NCI-H69 (cell line): ENCODE data around the gene RPTOR.
"Not testable (repeated sequence)": the region's sequence is repeated elsewhere in the genome, so short reads cannot be mapped to it uniquely, and the experiment has no call there.

Source experiments
- DNase-seq: peaks from one replicate; lab custom pipeline; 2025; lab: John Stamatoyannopoulos, UW

The RPTOR gene

DNA sequence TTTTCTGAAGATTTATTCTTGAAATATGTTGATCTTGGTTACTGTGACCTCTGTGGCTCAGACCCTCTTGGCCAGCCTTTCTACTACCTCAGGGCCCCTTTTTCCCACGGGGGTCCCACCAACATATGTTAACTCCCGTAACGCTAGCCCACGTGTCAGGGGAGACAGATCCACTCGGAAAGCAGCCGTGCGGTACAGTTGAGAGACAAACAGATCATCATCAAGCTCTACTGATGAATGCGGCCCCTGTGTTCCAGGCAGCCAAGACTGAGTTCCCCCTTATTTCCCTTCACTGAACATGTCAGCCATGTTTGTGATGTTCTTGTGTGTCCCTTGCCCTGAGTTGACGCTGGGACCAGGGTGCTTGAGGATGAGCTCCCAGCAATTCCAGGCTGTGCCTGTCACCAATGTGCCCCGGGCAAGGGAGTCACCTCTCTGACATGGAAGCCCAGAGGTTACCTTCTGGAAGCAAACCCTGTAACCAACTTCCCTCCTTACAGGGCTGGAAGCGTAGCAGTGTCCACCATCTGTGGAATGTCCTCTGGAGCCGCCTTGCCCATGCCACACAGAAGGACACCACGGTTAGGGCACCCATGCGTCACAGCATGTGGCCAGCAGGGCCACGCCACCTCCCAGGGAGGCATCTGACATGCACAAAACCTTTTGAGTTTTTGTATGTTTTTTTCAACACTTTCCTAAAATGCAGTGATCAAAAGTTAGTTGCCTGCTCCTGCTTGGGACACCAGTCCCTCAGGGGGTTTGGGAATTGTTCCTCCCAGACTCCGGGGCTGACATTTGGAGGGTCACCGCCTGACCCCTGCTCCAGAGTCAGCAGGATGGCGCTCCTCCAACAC, 253.3 kb downstream of the RPTOR start:
- DNase-seq = no peak

DNA sequence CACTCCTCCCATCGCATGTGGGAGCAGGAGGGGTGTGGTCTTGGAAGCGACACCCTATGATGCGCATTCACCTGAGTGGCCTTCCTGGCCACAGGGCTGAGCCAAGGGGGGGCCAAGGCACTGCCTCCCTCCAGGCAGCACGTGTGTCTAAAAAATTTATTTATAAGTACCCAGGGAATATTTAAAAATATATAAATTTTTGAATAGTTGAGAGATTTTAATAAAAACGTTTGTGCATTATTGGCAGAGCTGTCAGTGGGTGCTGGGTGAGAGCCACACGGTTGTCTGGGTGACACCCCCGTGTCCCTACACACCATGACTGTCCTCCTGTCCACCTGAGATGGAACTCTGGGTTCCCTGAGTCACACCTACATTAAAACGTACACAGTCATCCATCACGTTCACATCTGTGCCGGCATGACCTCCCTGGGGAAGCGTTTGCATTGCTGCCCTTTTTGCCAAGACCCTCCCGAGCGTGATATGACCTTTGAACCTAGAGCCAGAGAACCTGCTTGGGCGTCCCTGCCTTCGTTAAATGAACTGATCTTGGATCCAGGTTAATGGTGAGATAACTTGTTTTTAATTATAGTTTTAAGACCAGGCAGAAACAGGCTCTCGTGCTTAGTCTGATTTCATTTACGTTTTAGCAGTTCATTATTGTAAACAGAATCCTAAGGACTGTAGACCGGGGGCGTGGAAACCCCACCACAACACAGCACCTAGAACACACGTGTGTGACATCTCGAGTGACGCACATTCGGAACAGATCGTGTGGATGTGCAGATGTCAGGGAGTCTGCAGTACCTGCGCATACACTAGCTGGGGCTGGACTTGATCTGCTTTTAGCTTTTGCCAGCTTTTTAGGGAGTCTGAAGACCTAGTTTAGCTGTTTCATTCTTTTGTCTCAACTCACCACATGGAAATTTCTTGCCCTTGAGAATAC, 254.2 kb downstream of the RPTOR start:
- DNase-seq = no peak

DNA sequence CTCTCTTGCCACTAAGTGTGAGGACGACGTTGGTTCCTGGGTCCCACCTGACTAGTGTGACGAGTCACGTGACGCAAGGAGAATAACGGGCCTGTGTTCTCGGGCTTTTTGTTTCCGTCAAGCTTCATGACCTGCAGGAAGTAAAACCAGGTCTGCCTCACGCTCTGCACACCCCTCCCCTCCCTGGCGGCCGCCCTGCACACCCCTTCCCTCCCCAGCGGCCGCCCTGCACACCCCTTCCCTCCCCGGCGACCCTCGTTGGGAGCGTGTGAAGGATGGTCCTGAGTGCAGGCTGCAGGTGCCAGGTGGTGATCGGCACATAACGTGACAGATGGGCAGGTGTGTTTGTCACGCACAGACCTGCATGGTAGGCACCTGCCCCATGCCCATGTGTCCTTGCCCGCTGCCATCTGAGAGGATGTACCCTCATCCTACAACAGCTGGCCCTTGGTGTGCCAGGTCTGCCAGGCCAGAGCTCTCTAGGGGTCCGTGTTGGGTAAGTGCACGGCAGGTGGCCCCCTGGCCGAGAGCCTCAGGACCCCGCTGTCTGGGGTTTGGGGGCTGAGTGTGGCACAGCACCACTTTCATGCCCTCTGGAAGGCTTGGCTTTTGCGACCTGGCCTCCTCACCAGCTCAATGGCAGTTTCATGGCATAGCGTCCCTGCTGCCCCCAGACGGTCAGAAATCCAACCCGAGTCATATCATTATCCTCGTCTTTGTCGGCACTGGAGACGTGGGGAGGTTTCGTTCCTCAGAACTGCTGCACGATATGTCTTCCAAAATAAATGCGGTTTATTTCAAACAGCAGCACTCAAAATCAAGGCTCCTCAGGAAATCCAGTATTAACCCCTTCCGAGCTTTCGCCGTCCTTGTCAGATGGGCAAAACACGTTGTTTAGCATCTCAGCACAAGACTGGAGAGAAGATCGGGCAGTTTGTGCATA, 255.2 kb downstream of the RPTOR start:
- peak; percentile 41 for DNase-seq

DNA sequence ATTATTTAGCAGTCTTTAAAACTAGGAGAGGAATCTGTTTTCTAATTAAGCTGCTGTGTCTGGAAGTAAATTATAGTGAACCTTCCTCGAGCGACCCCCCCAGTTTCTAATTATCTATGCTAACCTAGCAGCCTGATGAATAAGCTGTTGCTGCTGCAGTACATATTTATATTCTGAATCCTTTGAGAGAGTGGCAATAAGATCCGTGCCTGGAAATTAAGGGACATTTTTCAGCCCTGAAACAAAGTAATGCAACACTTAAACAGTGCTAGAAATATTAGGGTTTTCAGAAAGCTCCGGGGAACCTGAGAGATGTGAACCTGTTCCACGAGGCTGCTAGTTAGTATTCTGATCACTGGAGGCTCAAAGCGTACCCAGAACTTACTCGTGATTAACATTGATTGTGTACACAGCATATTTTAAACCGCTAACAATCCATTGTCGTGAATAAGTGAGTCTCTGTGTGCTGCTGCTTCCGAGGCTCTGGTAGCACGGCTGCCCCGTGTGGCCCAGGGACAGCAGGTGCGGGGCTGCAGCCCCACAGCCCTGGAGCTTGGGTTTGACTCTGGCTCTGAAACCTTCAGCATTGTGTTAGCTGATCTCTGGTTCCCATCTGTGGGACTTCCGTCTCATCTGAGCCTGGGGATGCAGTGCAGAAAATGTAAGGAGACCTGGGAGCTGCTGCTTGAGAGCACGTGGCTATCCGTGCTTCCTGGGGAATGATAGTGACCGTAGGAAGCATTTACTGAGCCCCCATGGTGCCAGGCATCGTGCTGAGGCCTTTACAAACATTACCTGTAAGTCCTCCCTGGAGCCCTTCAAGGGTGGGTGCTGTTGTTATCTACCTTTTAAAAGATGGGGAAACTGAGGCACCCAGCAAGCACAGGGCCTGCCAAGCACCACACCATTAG, 256.1 kb downstream of the RPTOR start:
- no peak for DNase-seq

DNA sequence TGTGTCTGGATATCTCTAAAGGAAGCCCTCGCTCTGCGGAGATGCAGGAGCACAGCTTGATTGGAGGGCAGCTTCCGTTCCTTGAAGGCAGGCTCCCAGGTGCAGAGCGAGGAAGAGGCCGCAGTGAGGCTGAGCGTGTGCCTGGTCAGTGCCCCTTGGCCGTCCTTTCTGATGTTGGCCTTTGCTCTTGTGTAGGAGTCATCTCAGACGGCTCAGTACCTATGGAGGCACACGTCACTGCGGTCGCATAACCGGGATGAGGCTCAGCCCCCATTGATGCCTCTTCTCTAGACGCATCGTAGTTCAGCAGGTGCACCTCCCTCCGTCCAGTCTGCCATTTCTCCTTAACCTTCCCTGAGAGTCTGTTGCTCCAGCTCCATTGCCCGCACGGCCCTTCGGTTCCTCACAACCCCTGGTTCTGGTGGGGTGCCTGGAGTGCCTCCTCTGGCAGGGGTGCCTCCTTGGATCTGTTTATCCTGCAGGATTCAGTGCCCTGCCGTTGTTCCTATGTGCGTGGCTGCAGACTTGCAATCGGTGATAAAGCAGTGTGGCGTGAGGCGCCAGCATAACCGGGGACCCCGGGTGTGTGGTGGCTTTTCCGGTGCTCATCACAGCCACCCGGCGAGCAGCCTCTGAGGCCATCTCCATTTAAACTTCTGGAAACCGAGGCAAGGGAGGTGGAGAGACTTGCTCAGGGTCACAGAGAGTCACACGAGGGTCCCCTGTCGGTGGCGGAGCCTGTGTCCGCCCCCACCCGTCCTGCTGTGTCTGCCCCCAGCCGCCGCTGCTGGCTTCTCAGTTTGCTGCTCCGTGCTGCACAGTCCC, 258.2 kb downstream of the RPTOR start:
- no peak for DNase-seq

DNA sequence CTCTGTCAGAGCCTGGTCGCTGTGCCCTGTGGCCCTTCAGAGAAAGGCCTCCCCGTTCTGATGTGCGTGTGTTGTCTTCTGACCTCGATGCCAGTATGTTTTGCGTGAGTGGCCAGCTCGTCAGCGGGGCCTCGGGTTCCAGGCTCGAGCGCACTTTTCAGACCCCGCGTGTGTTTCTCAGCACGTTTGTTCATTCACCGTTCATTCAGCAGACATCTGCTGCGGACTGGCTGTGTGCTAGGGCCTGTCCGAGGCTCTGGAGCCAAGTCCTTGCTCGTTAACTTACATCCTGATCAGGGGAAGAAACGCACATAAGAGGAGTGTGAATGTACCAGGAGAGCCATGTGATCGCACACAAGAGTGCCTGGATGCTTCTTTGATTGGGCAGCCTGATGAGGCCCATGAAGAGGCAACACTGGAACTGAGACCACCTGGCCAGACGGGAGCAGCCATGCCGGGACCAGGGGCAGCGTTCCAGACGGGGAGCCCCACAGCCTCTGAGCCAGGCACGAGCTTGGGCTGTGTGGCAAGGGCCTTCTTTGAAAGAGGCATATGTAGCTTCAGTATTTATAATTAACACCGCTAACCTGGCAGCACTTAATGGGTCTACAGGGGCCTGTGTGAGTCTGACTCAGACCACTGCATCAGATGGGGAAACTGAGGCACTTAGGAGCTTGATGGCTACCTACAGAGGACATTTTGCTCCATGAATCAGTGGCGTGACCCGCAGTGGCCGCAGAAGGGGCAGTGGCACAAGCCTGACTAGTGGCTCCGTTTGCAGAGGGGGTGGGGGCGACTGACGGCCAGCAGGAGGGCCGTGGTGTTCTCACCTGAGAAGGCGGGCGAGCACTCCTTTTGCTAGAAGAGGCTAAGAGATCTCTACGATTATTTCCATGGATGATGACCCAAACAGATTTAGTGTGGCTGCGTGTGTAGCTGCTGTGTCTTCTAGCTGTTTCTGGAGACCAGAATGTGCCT, 259.1 kb downstream of the RPTOR start:
- no peak for DNase-seq

DNA sequence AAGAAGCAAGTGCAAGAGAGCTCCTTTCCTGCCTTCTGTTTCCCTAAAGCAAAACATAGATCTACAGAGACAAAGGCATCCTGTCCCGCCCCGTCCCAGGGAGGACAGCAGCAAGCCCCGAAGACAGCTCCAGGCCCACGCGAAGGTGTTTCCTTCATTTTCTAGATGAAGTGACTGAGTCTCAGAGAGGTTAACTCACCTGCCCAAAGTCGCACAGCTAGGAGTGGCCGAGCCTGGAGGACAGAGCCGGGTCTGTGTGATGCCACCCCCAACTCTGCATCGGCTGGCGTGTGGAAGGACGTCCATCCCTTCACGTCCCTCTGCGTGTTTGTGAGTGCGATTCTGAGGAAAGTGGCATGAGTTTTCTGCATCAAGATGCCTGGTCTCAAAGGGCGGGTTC, 259.8 kb downstream of the RPTOR start:
- DNase-seq = no peak

DNA sequence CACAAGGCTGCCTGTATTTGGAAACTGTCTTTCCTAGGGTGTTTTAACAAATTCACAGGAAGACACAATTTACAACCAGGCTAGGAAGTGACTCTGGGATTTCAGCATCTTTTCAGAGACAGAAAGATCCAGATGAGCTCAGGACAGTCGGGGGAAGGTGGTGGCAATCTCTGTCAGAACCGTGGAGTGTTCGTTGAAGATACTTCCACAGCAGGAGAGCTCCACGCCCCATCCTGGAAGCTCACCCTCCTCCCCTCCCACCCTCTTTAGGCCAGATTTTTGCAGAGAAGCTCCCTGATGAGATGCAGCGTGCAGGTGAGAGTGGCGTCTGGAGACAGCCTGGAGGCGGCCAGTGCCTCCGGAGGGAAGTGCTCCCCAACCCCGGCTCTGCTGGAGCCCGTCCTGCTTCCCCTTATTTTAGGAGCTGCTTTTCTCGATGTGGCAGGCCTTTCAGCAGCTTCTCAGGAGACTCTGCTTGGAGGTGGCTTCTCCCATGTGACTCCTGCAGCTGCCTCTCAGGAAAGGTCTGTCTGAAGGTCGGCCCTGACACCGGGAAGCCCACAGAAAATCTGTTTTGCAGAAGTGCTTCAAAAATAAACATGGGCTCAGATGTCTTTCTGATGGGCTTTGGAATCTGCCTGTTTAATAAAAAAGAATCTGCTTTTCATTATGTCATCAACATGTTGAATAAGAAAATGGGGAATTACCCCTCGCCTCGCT, 260.6 kb downstream of the RPTOR start:
- DNase-seq = no peak

DNA sequence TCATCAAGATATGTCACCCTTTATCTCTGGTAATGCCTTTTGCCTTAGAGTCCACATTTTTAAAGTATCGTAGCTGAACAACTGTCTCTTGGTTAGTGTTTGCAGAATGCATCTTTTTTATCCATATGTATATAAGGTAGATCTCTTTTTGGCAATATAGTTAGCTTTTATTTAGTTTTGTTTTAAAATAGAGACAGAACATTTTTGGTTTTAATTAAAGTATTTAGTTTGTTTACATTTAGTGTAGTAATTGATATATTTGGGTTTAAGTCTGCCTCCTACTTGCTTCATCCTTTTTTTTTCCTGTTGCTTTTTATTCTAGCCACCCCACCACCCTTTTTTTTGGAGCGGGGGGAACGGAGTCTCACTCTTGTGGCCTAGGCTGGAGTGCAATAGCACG, 262.4 kb downstream of the RPTOR start:
- DNase-seq = no peak

DNA sequence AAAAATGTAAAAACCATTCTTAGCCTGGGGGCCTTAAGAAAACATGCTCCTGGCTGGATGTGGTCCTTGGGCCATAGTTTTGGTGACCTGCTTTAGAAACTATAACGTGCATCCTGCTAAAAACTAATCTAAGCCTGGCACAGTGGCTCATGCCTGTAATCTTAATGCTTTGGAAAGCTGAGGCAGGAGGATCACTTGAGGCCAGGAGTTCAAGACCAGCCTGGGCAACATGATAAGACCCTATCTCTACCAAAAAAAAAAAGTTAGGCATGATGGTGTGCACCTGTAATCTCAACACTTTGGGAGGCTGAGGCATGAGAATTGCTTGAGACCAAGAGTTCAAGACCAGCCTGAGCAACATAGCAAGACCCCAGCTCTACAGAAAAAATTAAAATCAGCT, 263.2 kb downstream of the RPTOR start:
- no peak for DNase-seq

DNA sequence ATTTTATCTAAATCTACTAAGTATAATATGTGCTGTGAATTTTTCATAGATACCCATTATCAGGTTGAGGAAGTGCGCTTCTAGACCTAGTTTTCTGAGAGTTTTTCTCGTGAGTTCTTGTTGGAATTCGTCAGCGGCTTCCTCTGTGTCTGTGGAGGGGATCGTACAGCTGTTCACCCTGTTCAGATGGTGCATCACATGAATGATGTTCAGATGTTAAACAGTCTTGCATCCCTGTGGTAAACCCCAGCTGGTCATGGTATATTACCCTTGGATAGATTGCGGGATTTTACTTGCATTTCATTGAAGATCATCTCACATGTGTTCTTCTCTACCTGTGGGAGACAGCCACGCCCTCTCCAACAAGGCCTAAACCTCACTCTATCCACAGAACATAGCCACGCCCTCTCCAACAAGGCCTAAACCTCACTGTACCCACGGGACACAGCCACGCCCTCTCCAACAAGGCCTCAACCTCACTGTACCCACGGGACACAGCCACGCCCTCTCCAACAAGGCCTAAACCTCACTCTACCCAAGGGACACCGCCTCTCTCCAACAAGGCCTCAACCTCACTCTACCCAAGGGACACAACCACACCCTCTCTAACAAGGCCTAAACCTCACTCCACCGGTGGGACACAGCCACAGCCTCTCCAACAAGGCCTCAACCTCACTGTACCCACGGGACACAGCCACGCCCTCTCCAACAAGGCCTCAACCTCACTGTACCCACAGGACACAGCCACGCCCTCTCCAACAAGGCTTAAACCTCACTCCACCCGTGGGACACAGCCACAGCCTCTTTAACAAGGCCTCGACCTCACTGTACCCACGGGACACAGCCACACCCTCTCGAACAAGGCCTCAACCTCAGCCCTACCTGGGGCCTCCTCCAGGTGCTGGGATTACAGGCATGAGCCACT, 266.8 kb downstream of the RPTOR start:
- DNase-seq = no peak

DNA sequence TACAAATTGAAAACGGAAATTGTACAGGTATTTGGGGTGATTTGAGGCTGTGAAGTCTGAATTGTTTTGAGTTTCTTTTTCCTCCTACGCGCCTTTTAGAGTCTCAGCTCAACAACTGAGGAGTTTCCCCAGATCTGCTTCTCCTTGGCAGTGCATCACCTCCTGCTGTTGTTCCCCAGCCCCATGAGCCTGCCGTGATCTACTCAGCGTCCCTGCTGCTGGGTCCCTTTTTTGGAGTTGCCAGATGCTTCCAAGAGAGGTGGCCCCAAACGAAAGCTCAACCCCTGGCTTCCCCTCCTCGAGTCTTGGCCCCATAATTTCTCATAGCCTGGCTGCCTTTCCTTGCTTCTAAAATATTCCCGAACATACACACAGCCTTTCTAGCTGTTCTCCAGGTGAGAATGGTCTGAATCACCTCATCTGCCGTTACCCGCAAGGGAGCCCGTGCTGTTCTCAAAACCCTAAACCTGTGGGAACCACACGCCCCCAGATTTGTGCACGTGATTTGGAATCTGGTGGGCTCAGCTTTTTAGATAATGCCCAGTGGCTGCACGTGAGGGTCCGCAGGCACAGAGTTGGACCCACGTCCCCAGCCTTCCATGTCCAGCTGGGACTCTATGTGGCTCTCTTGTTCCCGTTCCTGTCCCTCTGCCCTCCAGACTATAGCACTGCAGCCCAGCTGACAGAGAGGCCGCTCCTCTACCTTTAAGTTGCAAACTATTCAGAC, 267.9 kb downstream of the RPTOR start:
- DNase-seq = no peak

DNA sequence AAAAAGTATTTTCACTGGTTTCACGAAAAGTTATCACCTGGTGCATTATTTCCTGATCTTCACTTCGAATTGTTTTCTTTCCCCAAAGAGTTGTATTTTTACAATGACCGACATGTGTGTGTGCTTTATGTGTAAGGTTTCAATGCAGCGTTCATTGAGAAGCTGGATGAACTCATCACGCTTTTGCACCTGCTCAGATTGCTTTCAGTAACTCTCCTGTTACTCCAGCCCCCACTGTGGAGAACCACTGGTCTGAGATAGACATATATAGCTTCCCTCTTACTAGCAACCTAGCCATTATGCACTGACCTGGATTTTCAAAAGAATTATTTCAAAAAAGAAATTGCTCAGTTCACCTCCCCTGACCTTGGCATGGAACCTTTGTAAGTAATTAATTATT, 268.7 kb downstream of the RPTOR start:
- DNase-seq = no peak

DNA sequence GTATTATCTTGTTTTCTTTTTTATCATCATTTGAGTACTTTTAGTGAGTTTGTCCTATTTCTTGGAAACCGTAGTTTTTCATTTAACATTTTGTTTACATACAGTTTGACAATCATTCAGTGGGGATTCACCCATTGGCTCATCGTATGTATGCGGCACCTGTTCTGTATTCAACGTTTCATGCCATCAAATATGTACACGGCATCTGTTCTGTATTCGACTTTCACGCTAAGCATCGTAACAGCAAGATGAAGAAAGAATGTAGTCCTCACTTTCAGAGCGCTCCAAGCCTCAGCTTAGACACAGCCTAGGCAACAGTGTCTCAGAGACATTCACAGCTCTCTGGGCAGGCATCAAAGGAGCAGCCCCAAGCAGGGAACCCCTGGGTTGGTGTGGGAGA, 269.9 kb downstream of the RPTOR start:
- DNase-seq = no peak

DNA sequence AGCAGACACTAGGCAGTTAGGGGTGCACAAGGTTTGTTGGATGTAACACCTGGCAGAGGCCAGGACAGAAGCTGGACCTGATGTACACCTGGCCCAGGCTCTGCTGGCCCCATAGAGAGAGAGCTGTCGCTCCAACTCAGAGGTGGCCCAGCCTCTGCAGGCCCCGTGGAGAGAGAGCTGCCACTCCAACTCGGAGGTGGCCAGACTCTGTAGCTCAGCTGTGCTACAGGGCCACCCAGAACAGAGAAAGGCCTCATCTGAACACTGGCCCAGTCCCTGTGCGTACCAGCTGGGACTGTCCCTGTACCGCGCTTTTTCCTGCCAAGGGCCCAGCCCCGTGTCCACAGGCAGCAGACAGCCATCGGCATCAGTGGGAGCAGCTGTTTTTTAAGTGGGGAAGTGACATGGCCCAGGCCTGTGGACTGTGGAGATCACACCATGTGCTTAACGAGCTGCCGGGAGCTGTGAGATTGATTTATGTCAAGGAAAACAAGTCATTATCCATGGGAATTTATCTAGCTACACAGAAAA, 270.6 kb downstream of the RPTOR start:
- DNase-seq = peak; percentile 46

DNA sequence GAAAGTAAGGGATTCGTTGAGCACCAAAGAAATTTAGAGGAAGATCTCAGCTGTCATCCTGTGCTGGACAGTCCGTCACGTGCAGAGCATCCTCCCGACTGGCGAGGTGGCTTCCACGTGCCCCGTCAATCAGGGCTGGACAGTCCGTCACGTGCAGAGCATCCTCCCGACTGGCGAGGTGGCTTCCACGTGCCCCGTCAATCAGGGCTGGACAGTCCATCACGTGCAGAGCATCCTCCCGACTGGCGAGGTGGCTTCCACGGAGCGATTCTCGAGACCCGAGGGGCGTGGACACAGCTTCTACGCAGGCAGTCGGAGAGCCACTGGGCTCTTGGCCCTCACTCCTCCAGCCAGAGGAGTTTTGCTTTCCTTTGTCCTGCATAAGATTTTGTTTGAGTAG, 271.1 kb downstream of the RPTOR start:
- DNase-seq = not testable (repeated sequence)
